GM10248 (cell line): Measurements from ENCODE around the gene HLA-B.
"Not testable (repeated sequence)": the region's sequence is repeated elsewhere in the genome, so short reads cannot be mapped to it uniquely, and the experiment has no call there.

ENCODE experiments used
- CTCF ChIA-PET: fragments of 300-600 bp; sonication (Branson Sonifier 250); formaldehyde crosslinking; extraction: SDS; loops from one replicate; lab custom pipeline; 2021; ENCODE audit warnings: antibody characterized with exemption; lab: Yijun Ruan, JAX
- POLR2A ChIA-PET: fragments of 350-650 bp; sonication (Branson Sonifier 250); formaldehyde crosslinking; extraction: SDS; loops from one replicate; lab custom pipeline; 2020; ENCODE audit warnings: antibody characterized with exemption; lab: Yijun Ruan, JAX
- DNase-seq: peaks from one replicate; pipeline ENCODE4 v3.0.0; 2012; ENCODE audit errors: extremely low spot score
- CTCF ChIP-seq: IDR thresholded peaks from 2 replicates; pipeline ENCODE4 v1.5.1; 2012; ENCODE audit warnings: mild to moderate bottlenecking, low read depth; ENCODE audit errors: extremely low read depth, missing control alignments, control extremely low read depth

HLA-B gene

GRCh38 chr6:31400467-31401289, 43.7 kb upstream of the HLA-B start:
- CTCF ChIA-PET: interaction anchor here (0.8 to 5.8 kb wide), 12 partner anchors 20 to 321 kb away, joined by 3 to 59 read pairs (median 4); no protein-coding TSS in a partner anchor
- POLR2A ChIA-PET: interaction anchor here (0.7 to 1.1 kb wide), 2 partner anchors 62 to 1679 kb away, joined by 4 to 5 read pairs; no protein-coding TSS in a partner anchor
- no peak for TF ChIP-seq CTCF
- DNase-seq: peak; percentile 71

GRCh38 chr6:31399589-31400466, 42.8 kb upstream of the HLA-B start:
- ChIA-PET POLR2A (interaction anchor here (0.7 to 1.1 kb wide), 3 partner anchors 50 to 1678 kb away, joined by 3 to 5 read pairs (median 4); no protein-coding TSS in a partner anchor), CTCF (interaction anchor here (0.7 to 5.8 kb wide), 18 partner anchors 16 to 320 kb away, joined by 3 to 59 read pairs (median 4); no protein-coding TSS in a partner anchor)
- peak; percentile 94 for TF ChIP-seq CTCF
- peak; percentile 71 for DNase-seq

- TF ChIP-seq CTCF: no peak
- ChIA-PET CTCF (interaction anchor here (0.8 to 5.8 kb wide), 18 partner anchors 9 to 261 kb away, joined by 3 to 59 read pairs (median 4); no protein-coding TSS in a partner anchor), POLR2A (interaction anchor here (0.6 kb wide), 1 partner anchor 130 kb away, joined by 4 read pairs; no protein-coding TSS in a partner anchor)
- DNase-seq: no peak
Observed at GRCh38 chr6:31397901-31398525, 41.0 kb upstream of the HLA-B start.

- CTCF ChIA-PET: interaction anchor here (0.8 to 5.8 kb wide), 11 partner anchors 10 to 260 kb away, joined by 3 to 59 read pairs (median 3); no protein-coding TSS in a partner anchor
- POLR2A ChIA-PET, DNase-seq: not testable (repeated sequence)
Observed at GRCh38 chr6:31397153-31397499, 40.1 kb upstream of the HLA-B start.

GRCh38 chr6:31396422-31397152, 39.6 kb upstream of the HLA-B start:
- DNase-seq: peak; percentile 73
- ChIA-PET CTCF (interaction anchor here (0.8 to 5.8 kb wide), 11 partner anchors 10 to 259 kb away, joined by 3 to 59 read pairs (median 3); no protein-coding TSS in a partner anchor), POLR2A (no interaction called here)
- TF ChIP-seq CTCF: peak; percentile 75

- TF ChIP-seq CTCF: no peak
- ChIA-PET POLR2A (no interaction called here), CTCF (interaction anchor here (0.8 to 5.8 kb wide), 4 partner anchors 11 to 67 kb away, joined by 3 to 59 read pairs (median 6); no protein-coding TSS in a partner anchor)
- DNase-seq: no peak
Observed at GRCh38 chr6:31395832-31396231, 38.9 kb upstream of the HLA-B start.
